Activated T-helper 9 cell treated with anti-CD3 and anti-CD28 coated beads, Interleukin-2, amount 50 U/mL, for 16 hours (primary cell): Measurements from ENCODE around the gene TRIM46.
A peak's percentile ranks its signal among the peaks of the same experiment; 100 is the strongest.

Experiments
- DNase-seq: peaks from one replicate; pipeline ENCODE4 v3.0.0-alpha.2; 2020; ENCODE audit warnings: low read depth

TRIM46 gene

GRCh38 chr1:155173478-155174323 lies at the start of gene TRIM46:
Gene TRIM46 (plus strand): TSS chr1:155173849. CDS start chr1:155173967, 118 bp downstream.
- peak; percentile 59 for DNase-seq

GRCh38 chr1:155124503-155125463 lies 48.9 kb upstream of the TRIM46 start:
- DNase-seq = no peak

DNA sequence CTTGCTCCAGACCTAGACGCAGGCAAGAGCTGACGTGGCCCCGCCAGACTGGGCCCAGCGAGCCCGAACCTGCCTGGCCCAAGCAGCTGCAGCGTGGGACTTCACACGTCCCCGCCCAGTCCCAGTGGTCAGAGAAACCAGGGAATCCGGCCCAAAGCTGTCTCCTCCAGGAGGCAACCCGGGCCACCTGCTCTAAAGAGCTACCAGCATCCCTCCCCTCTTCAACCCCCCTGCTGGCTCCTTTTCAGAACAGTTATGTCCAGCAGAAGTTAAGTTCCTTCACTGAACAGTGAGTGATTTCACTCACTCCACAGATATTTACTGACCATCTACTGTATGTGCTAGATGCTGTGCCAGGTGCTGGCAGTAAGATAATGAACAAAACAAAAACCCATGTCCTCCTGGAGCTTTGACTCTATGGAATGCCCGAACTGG lies 48.1 kb upstream of the TRIM46 start:
- DNase-seq = no peak

GRCh38 chr1:155125946-155126555 lies 47.6 kb upstream of the TRIM46 start:
- no peak for DNase-seq

DNA sequence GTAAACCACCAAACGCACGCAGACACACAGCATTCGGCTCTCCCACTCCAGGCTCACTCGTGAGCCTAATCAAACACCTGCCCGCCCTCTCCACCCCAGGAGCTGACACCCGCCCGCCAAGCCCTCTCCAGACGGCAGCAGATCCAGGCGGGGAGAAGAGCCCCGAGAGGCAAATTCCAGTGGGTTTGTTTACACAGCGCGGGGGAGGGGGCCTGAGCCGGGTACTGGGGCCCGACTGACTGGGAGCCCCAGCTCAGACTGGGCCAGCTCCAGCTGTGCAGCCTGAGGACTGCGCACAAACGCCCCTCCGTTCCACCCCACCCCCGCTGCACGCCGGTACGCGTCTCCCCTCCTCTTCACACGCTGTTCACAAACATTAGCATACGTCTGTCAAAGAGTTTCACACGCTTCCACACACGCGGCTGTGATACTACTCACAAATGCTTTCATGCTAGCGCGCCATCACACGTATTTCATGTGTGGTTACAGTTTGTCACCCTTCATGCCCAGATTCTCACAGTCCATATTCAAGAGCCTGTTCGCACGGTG lies 47.0 kb upstream of the TRIM46 start:
- no peak for DNase-seq

DNA sequence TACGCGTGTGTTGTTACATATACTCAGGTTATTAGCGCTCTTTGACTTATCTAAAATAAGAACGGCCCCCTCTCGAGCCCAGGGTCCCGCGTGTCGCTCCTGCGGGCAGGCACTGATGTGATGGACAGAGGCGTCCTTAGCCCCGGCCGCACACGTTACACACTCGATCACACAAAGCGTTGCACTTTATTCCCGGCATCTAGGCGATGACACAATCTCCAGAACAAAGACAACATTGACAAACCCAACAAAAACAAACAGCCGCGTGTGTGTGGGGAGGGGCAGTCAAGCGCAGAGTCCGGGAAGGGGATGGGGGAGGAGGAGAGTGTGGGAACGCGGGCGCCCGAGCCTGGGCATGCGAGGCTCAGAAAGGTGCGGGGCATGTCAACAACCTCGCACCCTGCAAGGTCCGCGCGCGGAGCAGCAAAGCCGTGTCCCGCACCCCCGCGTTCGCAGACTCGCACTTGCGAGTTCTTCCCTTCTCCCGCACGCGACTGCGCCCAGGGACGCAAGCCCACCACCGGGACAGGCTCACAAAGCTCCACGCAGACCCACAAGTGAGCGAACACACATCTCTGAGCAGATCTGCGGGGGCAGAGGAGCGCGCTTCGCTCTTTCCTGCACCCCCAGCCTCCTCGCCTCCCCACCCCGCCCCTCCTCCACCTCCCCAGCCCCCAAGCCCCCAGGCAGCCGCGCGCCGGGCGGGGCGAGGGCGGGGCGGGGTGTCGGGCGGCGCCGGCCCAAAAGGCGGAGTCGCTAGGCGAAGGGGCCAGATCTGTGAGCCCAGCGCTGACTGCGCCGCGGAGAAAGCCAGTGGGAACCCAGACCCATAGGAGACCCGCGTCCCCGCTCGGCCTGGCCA lies 46.3 kb upstream of the TRIM46 start, which contains the start of gene EFNA1:
TSS of gene EFNA1 (plus strand) at position 772 of the 862 bp plus-strand sequence. CDS start 102 bp downstream, outside the sequence.
- DNase-seq = no peak

DNA sequence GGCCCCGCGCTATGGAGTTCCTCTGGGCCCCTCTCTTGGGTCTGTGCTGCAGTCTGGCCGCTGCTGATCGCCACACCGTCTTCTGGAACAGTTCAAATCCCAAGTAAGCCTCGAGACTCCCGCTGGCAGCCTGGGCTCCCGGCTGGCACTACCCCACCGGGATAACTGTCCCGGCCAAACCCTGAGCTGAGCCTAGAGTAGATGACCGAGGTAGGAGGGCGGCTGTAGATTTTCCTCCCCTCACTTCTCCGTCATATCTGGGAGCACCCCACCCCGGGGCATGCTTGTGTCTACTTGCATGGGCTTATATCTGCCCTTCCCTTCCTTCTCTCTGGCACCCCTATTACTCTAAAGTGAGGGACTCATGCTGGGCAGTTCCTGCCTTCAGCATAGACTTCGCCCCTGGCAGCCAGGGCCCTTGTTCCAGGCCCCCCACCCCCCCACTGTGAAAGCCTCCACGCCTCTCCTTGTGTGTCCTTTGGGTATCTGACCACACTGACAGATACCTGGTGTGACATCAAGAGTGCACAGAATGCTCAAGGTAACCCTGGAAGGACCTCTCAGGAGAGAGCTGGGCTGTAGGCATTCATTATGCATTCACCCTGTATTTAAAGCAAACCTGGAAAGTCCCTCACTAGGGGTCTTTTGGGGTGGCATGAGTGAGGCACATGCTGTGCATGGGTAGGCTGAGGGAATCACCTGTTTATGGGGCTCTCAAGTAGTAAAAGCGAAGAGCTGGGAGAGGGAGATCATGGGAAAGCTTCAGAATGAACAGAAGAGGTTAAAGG lies 45.5 kb upstream of the TRIM46 start:
- DNase-seq = no peak

DNA sequence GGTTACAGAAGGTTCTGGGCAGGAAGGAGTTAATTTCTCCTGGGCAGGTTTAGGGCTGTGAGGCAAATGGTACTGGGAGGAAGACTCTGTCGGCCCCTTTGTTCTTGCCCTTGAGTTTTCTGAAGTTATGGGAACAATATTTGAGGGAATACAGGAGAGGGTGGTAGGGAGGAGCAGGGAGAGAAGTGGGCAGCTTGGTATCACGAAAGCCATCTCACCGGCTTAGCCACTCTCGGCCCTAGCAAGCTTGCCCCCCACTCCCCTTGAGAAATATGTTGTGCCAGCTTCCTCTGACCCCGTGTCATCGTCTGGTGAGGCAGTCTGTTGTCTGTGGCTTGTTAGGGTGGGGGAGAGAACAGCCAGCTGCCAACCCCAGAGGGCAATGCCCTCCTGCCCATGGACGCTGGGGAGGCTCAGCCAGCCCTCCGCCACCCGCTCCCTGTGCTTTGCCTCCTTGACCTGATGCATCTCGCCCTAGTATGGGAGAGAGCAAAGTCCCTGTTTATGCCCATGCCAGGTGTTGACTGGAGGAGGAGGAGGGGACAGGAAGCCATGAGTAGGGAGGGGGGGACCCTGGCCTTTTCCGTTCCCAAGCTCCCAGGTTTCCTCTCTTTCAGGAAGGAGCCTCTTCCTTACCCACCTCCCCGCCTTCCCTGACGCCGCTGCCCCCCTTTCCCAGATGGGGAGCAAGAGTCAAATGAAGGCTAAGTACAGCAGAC lies 44.7 kb upstream of the TRIM46 start:
- no peak for DNase-seq

DNA sequence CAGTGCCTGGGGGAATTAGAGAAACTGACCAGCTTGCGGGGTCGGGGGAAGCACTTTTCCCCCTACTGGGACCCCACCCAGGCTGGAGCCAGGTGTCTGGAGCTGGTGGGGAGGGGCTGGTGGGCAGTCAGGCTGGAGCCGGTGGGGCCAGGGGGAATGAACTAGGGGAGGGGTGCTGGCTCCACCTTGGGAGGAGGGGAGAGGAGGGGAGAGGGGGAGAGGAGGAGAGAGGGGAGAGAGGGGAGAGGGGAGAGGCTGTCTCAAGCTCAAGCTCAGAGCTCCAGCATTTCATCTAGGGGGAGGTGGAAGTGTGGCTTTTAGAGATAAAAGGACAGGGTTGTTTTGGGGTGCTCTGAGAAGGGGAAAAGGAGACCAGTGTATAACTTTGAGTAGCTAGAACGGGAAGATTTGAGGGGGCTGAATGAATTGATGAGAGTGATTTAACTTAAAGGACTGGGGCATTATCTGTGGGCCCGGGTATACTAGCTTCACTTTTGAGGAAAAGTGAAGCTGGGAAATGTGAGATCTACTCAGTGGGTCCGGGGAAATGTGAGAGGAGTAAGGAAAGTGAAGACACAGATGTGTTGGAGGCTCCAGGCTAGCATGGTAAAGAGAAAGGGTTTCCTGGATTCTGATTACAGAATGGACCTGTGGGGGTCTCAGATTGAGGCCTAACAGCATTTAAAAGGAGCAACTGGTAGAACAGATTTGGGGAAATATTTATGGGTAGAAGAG lies 43.2 kb upstream of the TRIM46 start:
- no peak for DNase-seq

- no peak for DNase-seq
Measured at GRCh38 chr1:155131285-155131684, 42.4 kb upstream of the TRIM46 start.

DNA sequence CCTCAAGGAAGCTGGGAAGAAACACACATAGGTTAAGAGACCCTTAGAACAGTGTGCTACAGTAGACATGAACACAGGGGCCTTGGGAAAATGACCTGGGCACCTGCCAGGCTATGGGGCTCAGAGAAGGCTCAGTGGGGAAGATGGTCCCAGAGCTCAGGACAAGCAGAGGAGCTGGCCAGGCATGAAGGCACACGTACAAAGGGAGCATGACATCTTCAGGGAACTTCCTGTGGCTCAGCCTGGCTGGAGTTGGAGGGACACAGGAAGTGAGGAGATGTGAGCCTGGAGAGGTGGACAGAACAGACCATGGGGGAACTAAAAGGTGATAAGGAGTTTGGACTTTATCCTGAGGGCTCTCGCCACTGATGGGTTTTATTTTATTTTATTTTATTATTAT lies 41.8 kb upstream of the TRIM46 start:
- no peak for DNase-seq

DNA sequence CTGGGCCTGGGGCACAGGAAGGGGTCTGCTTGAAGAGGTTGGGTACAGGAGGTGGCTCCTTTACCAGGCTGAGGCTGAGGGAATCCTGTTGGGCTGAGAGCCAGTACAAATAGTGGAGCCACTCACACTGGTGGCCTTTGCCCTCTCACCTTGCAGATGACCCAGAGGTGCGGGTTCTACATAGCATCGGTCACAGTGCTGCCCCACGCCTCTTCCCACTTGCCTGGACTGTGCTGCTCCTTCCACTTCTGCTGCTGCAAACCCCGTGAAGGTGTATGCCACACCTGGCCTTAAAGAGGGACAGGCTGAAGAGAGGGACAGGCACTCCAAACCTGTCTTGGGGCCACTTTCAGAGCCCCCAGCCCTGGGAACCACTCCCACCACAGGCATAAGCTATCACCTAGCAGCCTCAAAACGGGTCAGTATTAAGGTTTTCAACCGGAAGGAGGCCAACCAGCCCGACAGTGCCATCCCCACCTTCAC lies 39.8 kb upstream of the TRIM46 start:
- no peak for DNase-seq

- DNase-seq = no peak
Measured at GRCh38 chr1:155134322-155134721, 39.3 kb upstream of the TRIM46 start.

DNA sequence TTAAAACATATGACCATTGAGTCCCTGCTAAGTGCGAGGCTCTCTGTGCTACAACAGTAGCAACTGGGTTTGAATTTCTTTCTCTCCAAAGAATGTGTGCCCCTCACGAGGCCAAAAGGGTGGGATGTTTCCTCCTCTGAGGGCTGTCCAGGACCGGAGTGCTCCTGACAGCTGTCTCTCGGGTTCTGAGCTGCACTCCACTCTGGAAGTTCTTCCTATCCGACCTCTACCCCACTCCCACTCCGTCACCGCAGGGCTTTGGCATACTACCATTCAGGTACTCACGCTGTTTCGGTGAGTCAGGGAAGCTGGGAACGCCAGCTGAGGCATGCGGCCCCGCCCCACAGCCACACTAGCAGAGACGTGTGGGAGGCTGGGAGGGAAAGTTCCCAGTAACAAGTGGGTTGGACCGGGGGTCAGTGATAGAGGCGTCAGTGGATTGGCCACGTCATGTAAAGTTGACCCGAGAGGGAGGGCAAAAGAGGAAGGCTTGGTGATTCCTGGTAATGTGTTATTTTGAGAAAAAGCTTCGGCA lies 38.7 kb upstream of the TRIM46 start:
- DNase-seq = peak; percentile 74

GRCh38 chr1:155135415-155136028 lies 38.1 kb upstream of the TRIM46 start, which contains the start of gene SLC50A1:
Gene SLC50A1 (plus strand): TSS chr1:155135852. CDS start chr1:155135912, 60 bp downstream.
- DNase-seq = peak; percentile 90

- no peak for DNase-seq
Measured at GRCh38 chr1:155136748-155137147, 36.9 kb upstream of the TRIM46 start.

- no peak for DNase-seq
Measured at GRCh38 chr1:155137154-155137949, 36.3 kb upstream of the TRIM46 start.
